COLO668 (cell line): ENCODE measurements around the gene BRD4.
"Not testable (repeated sequence)": the region's sequence is repeated elsewhere in the genome, so short reads cannot be mapped to it uniquely, and the experiment has no call there.

ENCODE experiments used
- DNase-seq: peaks from one replicate; lab custom pipeline; 2025; ENCODE audit not compliant: unreplicated experiment; lab: John Stamatoyannopoulos, UW

BRD4 gene

DNA sequence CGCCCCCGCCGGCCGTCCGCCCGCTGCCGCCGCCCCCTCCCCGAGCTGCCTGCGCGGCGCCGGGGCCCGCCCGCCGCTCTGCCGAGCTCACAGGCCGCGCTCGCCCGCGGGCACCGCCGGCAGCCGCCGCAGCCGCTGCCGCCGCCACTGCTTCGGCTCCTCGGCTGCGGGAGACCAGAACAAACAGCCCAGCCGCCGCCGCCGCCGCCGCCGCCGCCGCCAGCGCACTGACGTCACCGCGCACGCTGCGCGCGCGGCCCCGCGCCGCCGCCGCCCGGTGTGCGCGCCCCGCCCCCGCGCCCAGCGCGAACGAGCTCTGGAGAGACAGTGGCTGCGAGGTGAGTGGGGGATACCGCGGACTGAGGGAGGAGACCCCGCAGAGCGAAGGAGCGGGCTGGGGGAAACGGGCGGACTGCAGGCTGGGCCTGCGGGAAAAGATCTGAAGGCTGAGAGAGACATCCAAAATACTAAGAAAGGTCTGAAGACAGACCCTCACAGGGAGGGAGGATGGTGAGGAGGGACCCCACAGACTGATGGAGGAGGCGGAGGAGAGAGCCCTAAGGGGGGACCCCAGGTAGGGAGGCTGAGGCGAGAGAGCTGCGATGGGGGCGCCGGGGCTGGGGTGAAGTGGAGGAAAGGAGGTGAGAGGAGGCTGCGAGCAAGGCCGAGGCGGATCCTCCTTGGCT, at the start of gene BRD4:
Gene BRD4, minus strand, starts transcription at position 229 of the 686 bp plus-strand sequence. CDS start 59,440 bp downstream, outside the sequence.
- DNase-seq: peak; percentile 76

DNA sequence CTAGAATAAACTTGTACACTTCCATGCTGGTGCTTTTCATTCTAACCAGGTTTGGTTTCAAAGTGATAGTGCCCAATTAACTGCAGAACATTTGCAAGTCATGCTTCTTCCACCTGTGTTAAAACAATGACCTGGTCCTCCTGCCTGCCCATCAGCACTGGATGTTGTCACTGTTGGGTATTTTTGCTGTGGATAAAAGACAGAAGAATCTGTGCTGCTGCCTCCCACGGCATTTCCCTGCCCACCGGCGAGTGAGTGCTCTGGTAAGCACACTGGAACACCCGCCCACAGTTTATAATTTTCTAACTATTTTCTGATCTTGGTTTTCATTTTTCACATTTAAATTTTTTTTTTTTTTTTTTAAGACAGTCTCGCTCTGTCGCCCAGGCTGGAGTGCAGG, 49.5 kb upstream of the BRD4 start:
- DNase-seq: no peak

DNA sequence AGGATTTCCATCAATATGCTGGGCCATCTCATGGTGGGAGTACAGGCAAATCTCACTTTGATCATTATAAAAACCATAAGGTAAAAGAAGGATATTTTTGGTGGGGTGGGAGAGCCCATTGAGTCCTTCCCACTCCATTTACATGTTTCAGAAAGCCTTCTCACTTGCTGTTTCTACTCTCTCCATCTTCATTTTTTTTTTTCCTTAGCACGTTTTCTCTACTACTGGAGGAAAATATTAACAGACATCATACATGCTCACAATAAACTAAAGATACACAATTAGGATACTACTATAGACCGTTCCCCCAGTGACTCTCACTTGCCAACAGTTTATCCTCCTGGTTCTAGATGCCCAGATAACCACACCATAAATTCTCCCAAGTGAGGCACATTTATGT, 49.1 kb upstream of the BRD4 start:
- no peak for DNase-seq

DNA sequence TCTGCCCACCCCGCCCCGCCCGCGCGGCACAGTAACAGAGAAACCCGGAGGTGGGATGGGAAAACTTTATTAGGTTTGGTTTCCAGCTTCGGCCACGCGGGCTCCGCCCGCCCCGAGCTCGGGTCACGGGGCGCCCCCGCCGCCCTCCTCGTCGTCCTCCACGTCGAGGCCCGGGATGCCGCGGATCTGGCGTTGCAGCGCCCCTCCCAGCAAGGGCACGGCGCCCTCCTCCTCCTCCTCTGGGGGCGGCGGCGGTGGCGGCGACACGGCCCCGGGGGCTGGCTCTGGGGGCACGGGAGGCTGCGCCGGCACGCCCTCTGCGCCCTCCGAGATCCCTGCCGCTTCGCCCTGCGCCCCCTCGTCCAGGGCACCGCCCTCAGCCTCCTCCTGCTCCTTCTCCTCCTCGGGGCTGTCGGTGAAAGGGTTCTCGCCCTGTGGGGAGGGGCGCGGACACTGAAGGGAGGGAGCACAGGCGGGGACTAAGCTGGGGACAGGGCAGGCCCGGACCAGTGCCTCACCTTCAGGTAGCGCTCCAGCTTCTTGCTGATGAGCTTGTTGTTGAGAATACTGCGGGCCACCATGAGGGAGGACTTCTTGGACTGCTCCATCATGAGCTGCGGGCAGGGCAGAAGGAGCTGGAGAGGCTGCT, 47.8 kb upstream of the BRD4 start:
- peak; percentile 45 for DNase-seq

DNA sequence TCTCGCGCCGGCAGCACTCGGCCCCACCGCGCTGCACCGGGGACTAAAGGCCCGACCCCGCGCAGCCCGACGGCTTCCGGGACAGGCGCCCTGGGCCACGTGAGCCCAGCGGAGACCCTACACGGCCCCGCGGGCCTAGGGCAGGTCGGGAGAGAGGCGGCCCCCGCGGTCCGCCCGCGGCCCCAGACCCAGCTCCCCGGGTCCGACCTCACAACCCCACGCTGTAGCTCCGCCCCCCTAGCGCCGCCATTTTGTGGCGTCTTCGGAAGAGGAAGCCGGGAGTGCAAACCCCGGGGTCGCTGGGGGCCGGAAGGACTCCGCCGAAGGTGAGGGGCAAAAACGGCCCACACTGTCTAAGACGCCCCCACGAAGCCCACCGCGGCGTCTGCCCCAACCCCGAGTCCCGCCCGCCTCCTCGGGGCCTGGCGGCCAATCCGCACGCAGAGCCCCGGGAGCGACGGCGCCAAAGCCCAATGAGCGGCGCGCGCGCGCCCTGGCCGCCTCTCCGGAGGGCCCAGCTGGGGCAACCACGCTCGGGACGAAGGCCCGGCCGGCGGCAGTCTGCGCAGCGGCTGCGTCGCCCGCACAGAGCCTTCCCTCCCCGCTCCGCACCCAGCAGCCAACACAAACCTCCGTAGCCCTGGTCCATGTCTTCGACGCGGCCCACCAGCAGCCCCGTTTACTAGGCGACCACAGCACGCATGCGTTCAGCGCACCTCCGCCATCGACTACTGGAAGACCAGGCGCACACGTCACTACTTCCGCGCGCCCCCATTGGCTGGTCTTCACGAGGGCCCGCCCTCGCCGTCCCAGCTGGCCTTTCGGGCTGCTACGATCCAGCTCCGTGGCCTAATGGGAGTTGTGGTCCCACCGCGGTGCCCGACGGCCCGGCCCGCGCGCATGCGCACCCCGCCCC, 47.0 kb upstream of the BRD4 start, which contains the start of gene AKAP8:
Gene AKAP8, minus strand, starts transcription at position 705 of the 916 bp plus-strand sequence. Its CDS starts 56 bp downstream, at position 649.
- DNase-seq: peak; percentile 97

DNA sequence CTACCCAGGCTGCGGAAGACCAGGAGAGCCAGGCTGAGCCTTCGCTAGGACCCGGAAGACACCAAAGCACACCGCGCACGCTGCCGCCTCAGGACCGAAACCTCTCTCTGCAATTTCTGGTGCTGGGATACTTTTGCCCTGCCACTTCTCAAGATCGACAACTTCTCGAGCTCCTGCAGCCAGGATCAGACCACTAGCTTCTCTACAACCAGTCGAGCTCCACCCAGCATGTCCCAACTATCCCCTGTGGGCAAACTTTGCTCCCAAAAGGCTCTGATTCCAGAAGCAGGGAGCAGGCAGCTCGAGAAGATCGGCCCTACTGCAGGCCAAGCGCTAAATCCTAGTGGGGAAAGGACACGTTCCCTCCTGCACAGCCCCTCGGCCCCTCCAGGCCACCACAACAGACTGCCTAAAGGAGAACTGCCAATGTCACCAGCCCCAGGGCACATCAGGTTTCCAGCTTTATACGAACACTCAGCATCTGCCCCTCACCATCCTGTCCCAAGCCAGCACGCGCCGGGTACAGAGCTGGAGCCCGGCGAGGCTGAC, 46.3 kb upstream of the BRD4 start:
- peak; percentile 59 for DNase-seq

DNA sequence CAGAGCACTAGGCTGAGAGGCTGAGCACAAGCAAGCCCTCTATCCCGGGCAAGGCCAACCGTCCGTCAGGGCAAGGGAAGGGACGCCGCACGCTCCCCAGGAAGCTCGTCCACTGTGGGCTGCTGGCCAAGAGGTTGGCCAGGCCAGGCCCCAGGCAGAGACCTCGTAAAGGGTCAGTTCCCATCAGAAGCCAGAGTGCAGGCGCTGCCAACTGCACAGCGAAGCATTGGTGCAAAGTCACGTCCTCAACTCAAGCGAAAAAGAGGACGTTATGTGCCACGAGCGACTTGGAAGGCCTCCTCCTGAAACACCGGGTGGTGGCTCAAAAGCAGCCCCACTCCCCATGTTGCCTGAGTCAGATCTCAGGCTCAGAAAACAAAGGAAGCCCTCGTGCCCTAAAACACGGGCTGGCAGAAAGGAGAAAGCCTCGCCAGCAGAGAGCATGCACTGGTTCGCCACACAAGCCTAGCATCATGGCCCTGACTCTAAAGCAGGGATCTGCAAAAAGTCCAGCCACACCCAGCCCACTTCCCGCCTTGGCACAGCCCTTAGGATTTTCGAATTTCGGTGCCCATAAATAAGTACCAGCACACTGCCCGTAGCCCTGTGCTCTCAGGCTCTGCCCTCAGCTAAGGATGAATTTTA, 42.6 kb upstream of the BRD4 start:
- DNase-seq: no peak

DNA sequence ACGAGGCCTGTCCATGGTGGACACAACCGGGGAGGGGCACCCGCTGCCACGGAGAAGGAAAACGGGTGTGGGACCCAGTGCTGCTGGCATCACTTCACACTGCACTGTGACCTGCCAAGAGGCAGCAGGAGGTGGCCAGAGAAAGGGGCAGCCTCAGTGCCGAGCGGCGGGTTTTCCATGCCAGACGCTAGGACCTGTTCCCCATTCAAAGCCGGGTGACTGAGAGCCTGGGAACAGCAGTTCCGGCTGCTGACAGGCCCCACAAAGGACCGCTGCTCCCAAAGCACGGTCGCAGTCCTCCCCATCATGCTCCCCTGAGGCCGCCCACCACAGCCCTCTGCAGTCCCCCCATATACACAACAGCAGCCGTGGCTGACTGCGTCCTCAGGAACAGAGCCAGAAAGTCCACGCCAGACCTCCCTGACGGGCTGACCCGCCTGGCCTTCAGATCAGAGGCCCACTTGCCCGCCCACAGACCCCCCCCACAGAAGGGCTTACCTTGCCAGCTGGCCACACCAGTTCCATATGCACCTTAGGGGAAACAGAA, 41.8 kb upstream of the BRD4 start:
- DNase-seq: no peak

DNA sequence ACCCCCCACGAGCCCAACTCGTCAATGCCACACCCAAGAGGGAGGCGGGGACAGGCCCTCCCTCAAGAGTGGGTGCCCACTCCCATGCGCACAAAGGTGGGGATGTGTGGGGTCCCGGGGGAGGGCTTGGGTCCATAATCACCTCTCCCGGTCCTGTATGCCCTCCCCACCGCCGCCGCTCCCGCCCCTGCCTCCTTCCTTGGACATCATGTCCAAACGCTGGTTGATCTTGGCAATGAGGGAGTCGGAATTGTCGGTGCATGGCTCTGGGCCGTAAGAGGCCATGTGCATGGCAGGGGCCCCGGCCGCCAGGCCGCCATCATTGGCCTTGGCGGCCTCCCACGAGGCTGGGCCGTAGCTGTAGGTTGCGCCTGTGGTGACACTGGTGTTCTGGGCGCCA, 41.3 kb upstream of the BRD4 start:
- DNase-seq: no peak

DNA sequence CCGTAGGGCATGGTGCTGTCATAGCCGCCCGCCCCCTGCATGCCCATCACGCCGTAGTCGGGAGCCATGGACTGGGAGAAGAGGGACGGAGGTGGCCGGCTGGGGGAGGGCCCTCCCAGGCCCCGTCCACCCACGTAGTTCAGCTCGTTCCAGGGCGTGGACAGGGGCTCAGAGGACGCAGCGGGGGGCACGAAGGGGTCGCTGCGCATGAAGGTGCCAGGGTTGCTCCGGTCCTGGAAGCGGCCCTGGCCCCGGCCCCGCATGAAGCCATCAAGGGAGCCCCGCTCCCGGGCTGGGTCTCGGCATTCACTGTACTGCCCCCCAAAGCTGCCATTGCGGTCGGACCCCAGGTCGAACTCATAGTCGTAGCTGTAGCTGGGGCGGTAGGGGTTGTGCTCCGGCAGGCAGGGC, 40.6 kb upstream of the BRD4 start:
- no peak for DNase-seq

DNA sequence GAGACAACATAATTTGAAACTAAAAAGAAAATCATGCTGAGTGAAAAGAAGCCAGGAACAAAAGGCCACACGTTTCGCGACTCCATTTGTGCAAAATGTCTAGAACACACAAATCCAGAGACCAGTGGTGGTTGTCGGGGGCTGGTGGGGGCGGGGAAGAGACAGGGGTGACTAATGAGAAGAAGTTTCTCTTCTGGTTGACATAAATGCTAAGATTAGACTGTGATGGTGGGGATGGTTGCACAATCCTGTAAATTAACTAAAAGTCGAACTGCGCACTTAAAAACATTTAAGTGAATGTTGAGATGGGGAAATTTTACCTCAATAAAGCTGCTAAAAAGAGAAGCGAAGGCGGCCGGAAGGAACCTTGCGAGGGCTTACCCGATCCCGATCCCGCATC, 40.1 kb upstream of the BRD4 start:
- no peak for DNase-seq

DNA sequence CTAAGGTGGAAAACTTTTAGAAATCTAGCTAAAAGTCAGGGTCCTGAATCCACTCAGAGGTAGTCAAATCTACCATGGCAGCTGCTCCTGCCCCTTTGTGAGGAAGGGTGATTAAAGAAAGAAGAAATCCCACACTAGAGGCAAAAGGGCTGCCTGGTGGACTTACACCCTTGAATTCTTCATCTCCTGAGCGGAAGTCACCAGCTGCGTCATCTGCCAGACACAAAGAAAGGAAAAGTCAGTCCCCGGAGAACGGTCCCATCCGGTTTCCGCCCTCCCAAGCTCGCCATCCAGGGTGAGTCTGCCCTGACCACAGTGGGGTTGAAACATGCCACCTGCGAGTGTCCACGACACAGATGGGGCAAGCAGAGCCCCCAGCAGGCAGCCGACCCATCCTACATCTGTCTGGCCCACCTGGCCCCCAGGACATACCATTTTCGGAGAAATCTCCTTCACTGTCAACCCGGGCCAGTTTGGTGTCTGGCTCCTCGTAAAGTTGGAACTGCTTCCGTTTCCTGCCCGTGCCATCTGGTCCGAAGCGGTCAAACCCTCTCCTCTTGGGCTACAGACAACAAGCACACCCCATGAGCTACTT, 39.5 kb upstream of the BRD4 start:
- no peak for DNase-seq

DNA sequence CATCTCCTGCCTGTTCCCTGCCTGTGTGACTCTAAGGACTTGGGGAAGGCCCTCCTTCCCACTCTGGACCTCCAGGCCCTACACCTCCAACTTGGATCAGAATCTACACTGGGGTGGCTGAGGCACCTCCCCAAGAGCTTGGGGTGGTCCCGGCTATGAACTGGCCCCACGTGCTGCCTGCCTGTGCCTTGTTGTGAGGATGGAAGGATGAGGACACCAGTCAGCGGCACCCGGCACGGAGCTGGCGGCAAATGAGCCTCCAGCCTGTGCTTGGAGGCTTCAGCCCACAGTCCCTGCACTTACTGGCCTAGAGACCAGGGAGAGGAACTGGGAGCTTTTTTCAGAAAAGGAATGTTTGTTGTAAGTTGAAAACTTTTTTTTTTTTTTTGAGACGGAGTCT, 38.8 kb upstream of the BRD4 start:
- DNase-seq: no peak

DNA sequence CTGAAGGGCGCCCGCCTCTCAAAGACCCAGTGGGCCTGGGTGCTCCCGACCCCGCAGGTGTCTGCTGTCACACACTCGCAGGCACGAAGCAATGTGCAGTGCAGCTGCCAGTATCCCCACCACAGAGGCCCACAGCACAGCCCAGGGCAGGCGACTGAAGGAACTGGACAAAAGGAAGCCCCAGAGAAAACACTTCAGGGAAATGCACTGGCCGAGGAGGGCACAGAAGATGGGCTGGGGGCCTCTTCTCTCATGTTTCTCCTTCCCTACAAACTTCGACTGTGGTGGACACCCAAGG, 37.2 kb upstream of the BRD4 start:
- no peak for DNase-seq

DNA sequence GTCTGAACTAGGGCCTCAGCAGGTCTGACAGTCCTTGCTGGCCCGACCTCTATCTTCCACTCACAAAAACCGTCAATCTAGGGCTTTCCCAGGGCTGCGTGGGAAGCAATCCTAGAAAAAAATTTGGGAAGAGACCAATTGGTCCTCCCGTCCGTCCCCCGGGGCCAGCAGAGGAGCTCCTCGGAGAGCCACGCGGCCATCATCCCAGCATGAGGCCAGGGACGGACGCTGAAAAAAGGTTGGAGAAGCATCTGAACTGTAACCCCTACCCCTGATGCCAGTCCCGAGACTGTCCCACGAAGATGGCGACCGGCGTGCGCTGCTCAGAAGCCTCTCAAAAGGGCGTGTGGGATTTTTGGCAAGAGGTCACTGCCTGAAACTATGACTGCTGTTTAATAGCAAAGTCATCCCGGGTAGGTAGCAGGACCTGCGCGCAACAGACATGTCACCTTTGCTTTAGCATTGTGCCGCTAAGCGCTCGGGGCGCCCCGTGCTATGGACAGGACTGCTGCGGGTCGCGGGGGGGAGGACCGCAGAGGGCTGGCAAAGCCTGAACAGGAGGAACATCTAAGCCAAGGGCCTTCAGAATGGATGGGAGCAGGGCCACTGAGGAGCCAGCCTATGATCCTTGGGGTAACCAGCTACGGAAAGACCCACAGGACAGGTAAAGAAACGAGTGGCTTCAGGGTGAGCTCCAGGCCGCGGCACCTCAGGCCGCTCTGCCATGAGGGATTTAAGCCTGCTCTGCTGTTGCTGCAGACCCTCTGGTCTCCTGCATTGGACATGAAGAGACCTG, 36.7 kb upstream of the BRD4 start:
- DNase-seq: no peak

DNA sequence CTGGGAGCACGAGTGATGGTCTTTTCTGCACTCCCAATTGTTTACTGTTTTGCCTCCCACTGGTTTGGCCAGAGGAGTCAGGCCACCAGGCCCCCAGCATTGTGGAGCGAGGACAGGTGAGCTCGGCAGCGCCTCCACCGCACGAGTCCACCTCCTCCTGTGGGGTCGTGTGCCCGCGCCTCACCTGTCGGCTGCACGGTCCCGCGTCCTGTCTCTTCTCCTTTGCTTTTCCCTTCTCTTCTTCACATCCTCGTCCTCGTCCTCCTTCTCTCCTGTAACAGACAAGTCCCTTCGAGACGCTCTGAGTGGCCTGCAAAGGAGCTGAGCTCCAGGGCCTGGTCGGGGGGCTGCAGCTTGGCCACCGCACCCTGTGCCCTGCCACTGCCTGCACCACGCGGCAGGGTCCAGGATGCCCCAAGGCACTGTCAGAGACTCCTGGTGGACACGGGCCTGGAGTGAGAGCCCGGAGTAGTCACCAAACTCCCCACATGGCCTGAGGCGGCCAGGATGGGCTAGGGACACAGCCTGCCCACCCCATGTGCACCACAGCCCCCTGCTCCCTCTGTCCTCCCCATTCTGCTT, 35.8 kb upstream of the BRD4 start:
- DNase-seq: no peak

DNA sequence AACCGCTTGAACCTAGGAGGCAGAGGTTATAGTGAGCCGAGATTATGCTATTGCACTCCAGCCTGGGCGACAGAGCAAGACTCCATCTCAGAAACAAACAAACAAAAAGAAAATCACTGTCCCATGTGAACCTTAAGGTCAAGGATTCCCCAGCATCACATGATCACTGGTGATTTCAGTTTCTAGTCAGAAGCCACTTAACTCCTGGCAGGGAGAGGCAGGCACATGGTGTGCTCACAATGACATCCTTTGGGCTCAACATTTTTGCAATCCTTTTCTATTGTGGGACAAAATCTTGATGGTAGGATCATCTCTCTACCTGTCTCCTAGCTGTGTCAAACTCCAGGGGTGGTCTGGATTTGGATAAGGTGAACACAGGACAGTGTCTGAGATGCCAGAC, 35.1 kb upstream of the BRD4 start:
- DNase-seq: no peak

DNA sequence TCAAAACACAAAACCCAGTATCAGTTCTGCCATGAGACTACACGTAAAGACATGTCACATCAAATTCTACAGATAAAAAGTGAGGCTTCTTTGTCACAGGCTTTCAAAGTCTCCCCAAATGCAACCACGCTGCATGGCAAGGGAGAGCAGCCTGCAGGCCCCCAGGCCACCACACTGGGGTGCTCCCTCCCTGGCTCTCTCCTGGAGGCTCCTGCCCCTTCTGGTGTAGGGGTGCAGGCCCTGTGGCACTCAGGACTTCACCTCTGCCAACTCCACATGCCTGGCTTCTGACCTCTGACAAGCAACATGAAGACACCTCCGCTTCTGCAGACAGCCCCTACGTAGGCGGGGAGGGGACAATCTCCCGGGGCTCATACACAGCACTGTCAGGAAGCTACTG, 32.9 kb upstream of the BRD4 start:
- DNase-seq: no peak

DNA sequence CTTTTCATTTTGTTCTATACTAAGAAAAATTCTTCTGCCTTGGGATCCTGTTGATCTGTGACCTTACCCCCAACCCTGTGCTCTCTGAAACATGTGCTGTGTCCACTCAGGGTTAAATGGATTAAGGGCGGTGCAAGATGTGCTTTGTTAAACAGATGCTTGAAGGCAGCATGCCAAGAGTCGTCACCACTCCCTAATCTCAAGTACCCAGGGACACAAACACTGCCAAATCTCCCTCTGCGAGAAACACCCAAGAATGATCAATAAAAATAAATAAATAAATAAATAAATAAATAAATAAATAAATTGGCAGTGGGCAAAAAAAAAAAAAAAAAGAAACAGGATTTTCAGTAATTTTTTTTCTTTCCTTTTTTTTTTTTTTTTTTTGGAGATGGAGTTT, 31.5 kb upstream of the BRD4 start:
- DNase-seq: not testable (repeated sequence)
